Astrocyte of the cerebellum (primary cell): ENCODE measurements around the gene FAM24B.
"Not testable (repeated sequence)": the region's sequence is repeated elsewhere in the genome, so short reads cannot be mapped to it uniquely, and the experiment has no call there.

ENCODE experiments used
- DNase-seq: peaks from one replicate; pipeline ENCODE4 v3.0.0-alpha.2; 2011; ENCODE audit warnings: low read depth
- H3K4me3 ChIP-seq: 2 replicates; pipeline ENCODE4 v1.5.1; 2011; ENCODE audit warnings: mild to moderate bottlenecking, low read depth, low read length, moderate library complexity
- in situ Hi-C: cut with HindIII; loops from 2 replicates; pipeline ENCODE4 v1.10.0; 2017; ENCODE audit warnings: low sequenced_read_pairs
- TF ChIP-seq, protein P1 (sequence below): IDR thresholded peaks from 2 replicates; pipeline ENCODE4 v1.5.1; 2012; ENCODE audit warnings: low read length, low read depth, moderate library complexity, mild to moderate bottlenecking; ENCODE audit errors: missing control alignments

Gene FAM24B

DNA sequence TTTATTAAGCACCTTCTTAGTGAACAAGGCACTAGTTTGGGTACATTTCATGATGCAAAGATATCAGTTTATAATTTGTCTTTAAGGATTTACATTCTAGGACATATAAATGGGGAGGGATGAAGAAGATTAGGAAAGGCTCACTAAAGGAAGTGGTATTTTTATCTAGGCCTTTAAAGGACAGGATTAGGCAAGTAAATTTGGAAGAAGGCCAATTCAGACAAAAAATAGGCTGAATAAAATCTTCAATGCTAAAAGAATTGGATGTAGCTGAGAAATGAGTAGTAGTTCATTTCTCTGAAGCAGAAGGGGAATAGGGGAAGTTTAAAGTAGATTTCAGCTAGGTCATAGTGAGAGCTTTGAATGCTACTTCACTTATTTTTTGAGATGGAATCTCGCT lies 4.8 kb upstream of the FAM24B start:
- in situ Hi-C loops, result no loop called here
- H3K4me3 ChIP-seq, result no peak overlapping the region
- TF ChIP-seq, protein P1, sequence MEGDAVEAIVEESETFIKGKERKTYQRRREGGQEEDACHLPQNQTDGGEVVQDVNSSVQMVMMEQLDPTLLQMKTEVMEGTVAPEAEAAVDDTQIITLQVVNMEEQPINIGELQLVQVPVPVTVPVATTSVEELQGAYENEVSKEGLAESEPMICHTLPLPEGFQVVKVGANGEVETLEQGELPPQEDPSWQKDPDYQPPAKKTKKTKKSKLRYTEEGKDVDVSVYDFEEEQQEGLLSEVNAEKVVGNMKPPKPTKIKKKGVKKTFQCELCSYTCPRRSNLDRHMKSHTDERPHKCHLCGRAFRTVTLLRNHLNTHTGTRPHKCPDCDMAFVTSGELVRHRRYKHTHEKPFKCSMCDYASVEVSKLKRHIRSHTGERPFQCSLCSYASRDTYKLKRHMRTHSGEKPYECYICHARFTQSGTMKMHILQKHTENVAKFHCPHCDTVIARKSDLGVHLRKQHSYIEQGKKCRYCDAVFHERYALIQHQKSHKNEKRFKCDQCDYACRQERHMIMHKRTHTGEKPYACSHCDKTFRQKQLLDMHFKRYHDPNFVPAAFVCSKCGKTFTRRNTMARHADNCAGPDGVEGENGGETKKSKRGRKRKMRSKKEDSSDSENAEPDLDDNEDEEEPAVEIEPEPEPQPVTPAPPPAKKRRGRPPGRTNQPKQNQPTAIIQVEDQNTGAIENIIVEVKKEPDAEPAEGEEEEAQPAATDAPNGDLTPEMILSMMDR, result no peak
- no peak for DNase-seq

DNA sequence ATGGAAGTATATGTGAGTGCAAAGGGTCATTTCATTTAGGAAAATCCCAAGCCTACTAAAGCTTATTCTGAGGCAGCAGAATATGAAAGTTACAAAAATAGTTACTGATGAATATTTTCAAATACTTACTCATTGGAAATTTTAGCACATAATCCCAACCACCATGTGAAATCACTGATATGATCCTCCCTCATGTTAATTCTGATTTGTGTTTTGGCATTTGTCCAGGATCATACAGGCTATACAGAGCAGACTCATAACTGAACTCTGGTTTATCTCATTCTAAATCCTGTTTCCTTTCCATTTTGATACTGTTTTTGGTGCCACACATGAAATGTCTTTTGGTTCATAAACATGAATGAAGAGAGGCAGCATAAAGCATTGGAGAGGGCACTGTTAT lies 3.4 kb upstream of the FAM24B start:
- in situ Hi-C loops, result no loop called here
- no peak for DNase-seq
- TF ChIP-seq, protein P1, result no peak
- no peak overlapping the region for H3K4me3 ChIP-seq

DNA sequence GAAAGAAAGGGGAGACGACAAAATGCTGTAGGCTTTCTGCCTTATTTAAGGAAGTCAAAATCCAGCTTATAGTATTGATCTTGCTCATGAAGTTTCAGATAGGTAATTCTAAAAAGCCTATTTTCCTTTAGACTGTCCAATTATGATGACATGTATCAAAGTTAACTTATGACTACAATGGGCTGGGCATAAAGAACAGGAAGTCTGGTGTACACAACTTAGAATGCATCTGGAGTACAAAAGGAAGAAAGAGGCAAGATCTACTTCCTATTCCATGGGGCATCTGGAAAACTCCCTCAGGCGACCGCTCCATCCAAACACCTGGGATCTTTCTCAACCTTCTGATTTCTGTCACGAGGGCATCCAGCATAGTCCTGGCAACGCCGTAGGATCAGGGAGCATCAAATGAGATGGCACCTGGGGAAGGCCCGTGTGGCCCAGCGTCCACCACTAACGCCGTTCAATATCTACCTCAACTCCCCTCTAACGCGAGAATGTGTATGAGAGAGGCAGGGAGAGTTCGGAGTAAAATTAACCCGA lies 512 bp downstream of the FAM24B start:
- in situ Hi-C loops, result no loop called here
- no peak for DNase-seq
- H3K4me3 ChIP-seq, result peak overlapping the region; percentile 56
- TF ChIP-seq, protein P1, result no peak

DNA sequence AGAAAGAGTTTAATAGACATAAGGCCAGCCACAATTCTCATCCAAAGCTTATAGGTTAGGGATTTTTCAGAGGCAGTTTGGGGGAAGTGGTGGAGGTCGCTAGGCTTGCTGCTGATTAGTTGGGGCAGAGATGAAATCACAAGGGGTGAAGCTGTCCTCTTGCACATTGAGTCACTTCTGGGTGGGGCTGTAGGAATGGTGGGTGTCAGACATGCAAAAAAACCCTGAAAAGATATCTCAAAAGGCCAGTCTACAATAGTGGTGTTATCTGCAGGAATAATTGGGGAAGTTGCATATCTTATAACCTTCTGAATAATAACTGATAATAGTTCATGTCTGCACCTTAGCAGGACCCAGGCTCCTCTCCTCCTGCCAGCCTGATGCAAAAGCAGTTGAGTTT lies 2.1 kb downstream of the FAM24B start:
- no peak for DNase-seq
- in situ Hi-C loops, result no loop called here
- TF ChIP-seq, protein P1, result no peak
- H3K4me3 ChIP-seq, result no peak overlapping the region

DNA sequence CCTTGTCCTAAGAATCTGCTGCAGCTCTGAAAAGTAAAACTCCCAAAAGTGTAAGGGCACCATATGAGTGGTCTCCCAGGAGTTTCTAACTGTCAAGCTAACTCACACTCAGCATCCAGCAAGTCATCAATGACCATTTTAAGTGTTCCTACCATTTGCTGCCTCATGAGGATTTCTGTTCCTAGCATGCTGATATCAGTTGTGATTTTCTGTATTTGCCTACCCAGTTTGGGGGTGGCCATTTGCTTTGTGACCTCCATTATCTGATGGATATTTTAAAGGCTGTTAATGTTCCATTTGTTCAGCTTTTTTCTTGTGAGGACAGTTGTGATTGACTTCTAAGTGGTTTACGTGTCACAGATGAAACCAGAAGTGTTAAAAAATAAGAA lies 2.9 kb downstream of the FAM24B start:
- TF ChIP-seq, protein P1, result no peak
- in situ Hi-C loops, result no loop called here
- H3K4me3 ChIP-seq, result no peak overlapping the region
- DNase-seq, result no peak

DNA sequence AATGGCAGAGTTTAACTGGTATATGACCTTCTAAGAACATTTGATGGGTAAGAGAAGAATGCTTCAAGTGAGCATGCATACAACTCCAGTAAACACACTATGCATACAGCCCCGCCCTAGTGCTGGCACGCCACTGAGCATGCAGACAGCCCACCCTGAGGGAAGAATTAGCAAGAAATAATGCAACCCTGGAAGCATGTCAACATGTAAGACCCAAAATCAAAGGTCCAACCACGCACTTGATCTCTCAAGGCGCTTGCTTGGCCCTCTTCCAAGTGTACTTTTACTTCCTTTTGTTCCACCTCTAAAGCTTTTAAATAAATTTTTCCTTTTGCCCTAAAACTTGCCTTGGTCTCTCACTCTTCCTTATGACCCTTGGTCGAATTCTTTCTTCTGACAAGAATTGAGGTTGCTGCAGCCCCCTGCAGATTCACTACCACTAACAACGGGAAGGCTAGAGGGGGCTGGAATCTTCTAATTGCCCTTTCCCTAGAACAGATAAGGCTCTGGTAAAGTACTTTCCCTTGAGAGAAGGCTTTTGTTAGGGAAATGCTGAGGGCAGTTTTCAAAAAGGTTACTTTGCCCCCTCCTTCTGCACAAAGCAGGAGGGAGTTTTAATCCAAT lies 3.4 kb downstream of the FAM24B start:
- H3K4me3 ChIP-seq, result no peak overlapping the region
- no peak for DNase-seq
- in situ Hi-C loops, result no loop called here
- TF ChIP-seq, protein P1, result no peak

DNA sequence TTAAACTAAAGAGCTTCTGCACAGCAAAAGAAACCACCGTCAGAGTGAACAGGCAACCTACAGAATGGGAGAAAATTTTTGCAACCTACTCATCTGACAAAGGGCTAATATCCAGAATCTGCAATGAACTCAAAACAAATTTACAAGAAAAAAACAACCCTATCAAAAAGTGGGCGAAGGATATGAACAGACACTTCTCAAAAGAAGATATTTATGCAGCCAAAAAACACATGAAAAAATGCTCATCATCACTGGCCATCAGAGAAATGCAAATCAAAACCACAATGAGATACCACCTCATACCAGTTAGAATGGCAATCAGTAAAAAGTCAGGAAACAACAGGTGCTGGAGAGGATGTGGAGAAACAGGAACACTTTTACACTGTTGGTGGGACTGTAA lies 7.4 kb downstream of the FAM24B start:
- DNase-seq, in situ Hi-C loops, H3K4me3 ChIP-seq: not testable (repeated sequence)

DNA sequence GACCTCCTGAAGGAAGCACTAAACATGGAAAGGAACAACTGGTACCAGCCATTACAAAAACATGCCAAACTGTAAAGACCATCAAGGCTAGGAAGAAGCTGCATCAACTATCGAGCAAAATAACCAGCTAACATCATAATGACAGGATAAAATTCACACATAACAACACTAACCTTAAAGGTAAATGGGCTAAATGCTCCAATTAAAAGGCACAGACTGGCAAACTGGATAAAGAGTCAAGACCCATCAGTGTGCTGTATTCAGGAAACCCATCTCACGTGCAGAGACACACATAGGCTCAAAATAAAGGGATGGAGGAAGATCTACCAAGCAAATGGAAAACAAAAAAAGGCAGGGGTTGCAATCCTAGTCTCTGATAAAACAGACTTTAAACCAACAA lies 10.6 kb downstream of the FAM24B start:
- in situ Hi-C loops, DNase-seq, H3K4me3 ChIP-seq: not testable (repeated sequence)

DNA sequence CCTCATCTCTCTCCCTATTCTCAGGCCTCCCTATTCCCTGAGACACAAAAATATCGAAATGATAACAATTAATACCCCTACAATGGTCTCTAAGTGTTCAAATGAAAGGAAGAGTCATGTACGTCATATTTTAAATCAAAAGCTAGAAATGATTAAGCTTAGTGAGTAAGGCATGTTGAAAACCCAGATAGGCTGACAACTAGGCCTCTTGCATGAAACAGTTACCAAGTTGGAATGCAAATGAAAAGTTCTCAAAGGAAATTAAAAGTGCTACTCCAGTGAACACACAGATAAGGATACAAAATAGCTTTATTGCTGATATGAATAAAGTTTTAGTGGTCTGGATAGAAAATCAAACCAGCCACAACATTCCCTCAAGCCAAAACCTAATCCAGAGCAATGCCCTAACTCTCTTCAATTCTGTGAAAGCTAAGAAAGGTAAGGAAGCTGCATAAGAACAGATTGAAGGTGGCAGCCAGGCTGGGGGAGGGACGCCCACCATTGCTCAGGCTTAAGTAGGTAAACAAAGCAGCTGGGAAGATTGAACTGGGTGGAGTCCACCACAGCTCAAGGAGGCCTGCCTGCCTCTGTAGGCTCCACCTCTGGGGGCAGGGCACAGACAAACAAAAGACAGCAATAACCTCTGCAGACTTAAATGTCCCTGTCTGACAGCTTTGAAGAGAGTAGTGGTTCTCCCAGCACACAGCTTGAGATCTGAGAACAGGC lies 12.5 kb downstream of the FAM24B start:
- DNase-seq, H3K4me3 ChIP-seq, in situ Hi-C loops: not testable (repeated sequence)
